ENCODE data around the gene PLEKHA6. TPM values are rescaled to one million over a fixed set of nuclear protein-coding genes. Genes with fewer than 3 reads are reported as not detected.

Gene PLEKHA6
- total RNA-seq, 1 experiment from 2014 or later, result 2.1 TPM

DNA sequence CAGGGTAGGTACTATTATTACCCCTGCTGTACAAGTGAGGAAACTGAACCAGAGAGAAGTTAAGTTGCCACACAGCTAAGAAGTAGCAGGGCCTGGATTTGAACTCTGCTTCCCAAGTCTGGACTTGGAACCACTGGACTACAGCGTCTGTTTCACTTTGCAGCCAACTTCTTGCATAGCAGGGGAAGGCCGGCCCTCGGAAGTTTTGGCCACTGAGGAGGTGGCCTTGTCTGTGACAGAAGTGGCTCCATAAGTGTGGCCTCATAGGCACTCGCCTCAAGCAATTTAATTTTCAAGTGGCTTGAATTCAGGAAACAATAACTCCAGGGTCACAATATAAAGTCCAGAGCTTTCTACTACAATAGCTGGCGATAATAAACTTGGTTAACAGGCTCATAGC lies 41.4 kb downstream of the PLEKHA6 start:
- no peak overlapping the region for H2BK12ac ChIP-seq (ENCODE audit: insufficient read length, low read depth, low read length)
- no peak overlapping the region for H3K4ac ChIP-seq (ENCODE audit: low read depth, low read length)
- no peaks in the 10 kb centered on the region for H3K27me3 Mint-ChIP-seq (ENCODE audit: low read depth)
- no CpG with 5 or more reads among the region's 5 CpGs for WGBS (ENCODE audit: extremely low coverage, insufficient read length, low lambda C conversion rate)
- H4K20me1 ChIP-seq (ENCODE audit: control insufficient read depth, insufficient read depth, insufficient read length), result no peaks in the 10 kb centered on the region
- no peak overlapping the region for H2BK20ac ChIP-seq (ENCODE audit: low read depth, low read length, poor library complexity, severe bottlenecking)
- H3K36me3 Mint-ChIP-seq (ENCODE audit: insufficient read depth in 1 of 3, low read depth in 3 of 3), result no peaks in the 10 kb centered on the region
- no peak overlapping the region for H3K14ac ChIP-seq (ENCODE audit: insufficient read depth, low read length)
- H2BK5ac ChIP-seq (ENCODE audit: insufficient read length, low read length), result no peak overlapping the region
- no peak overlapping the region for H3T11ph ChIP-seq (ENCODE audit: low read length)
- no peaks in the 10 kb centered on the region for H3K79me1 ChIP-seq (ENCODE audit: insufficient read depth, low read depth, low read length, poor library complexity, severe bottlenecking)
- no peak overlapping the region for H2AFZ ChIP-seq (ENCODE audit: low read length)
- H3K23ac ChIP-seq (ENCODE audit: insufficient read length, low read depth, low read length), result no peak overlapping the region
- H4K8ac ChIP-seq (replicated peaks; ENCODE audit: insufficient read length, low read depth, low read length), result no peak overlapping the region
- no peak overlapping the region for H2AK5ac ChIP-seq (ENCODE audit: insufficient read length, low read length)
- no peaks in the 10 kb centered on the region for H3K23me2 ChIP-seq (ENCODE audit: insufficient read length, low read depth, low read length, poor library complexity, severe bottlenecking)
- no peaks in the 10 kb centered on the region for H3K9me3 Mint-ChIP-seq
- H3K27ac ChIP-seq (ENCODE audit: insufficient read length, low read depth, low read length), result no peak overlapping the region
- no peak overlapping the region for H3K56ac ChIP-seq (ENCODE audit: insufficient read length, low read depth, low read length)
- peaks cover 4% of the 10 kb centered on the region for H3K4me1 ChIP-seq (ENCODE audit: insufficient read depth, low read length)
- no peak overlapping the region for H2BK15ac ChIP-seq (ENCODE audit: low read depth, low read length)
- no peak overlapping the region for H3K9ac ChIP-seq (ENCODE audit: extremely low read depth, insufficient read length, low read length)
- no peak overlapping the region for H3K4me2 ChIP-seq (ENCODE audit: insufficient read depth, insufficient read length, low read length)
- no peak for DNase-seq
- no peak overlapping the region for H3K4me3 Mint-ChIP-seq
- no peak overlapping the region for H4K5ac ChIP-seq (ENCODE audit: insufficient read length, low read depth, low read length)
- peaks cover 28 to 31% of the 10 kb centered on the region in 2 experiments for H3K4me1 Mint-ChIP-seq
- H3K9me3 ChIP-seq (ENCODE audit: control insufficient read depth, low read depth, low read length), result no peaks in the 10 kb centered on the region
- TF ChIP-seq, protein P1, sequence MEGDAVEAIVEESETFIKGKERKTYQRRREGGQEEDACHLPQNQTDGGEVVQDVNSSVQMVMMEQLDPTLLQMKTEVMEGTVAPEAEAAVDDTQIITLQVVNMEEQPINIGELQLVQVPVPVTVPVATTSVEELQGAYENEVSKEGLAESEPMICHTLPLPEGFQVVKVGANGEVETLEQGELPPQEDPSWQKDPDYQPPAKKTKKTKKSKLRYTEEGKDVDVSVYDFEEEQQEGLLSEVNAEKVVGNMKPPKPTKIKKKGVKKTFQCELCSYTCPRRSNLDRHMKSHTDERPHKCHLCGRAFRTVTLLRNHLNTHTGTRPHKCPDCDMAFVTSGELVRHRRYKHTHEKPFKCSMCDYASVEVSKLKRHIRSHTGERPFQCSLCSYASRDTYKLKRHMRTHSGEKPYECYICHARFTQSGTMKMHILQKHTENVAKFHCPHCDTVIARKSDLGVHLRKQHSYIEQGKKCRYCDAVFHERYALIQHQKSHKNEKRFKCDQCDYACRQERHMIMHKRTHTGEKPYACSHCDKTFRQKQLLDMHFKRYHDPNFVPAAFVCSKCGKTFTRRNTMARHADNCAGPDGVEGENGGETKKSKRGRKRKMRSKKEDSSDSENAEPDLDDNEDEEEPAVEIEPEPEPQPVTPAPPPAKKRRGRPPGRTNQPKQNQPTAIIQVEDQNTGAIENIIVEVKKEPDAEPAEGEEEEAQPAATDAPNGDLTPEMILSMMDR (conservative IDR thresholded peaks at IDR 0.05), result no peak
- H3K79me2 ChIP-seq (ENCODE audit: insufficient read depth, low read length), result no peaks in the 10 kb centered on the region
- H2BK120ac ChIP-seq (ENCODE audit: low read depth, low read length, poor library complexity, severe bottlenecking), result no peak overlapping the region
- H3K27ac Mint-ChIP-seq, result no peak overlapping the region
- no peak overlapping the region for H3K18ac ChIP-seq (ENCODE audit: insufficient read length, low read depth, low read length)
- no peaks in the 10 kb centered on the region for H3K27me3 ChIP-seq (ENCODE audit: insufficient read depth, low read length)
- H4K91ac ChIP-seq (ENCODE audit: insufficient read length, low read depth, low read length), result no peak overlapping the region
